Breast epithelium (tissue), 4 donors: ENCODE measurements around the gene THOP1. TPM values are rescaled to one million over a fixed set of nuclear protein-coding genes. Genes with fewer than 3 reads are reported as not detected.

ENCODE experiments used
- DNase-seq, 2 donors: peaks; one replicate each; pipeline ENCODE4 v3.0.0-alpha.2; 2019; ENCODE audit warnings: low spot score in 2 of 2
- H3K27ac ChIP-seq, 2 donors: fragments of 200-600 bp; sonication (generic) in 1 of 2; one replicate each; pipeline ENCODE4 v1.5.1; 2016 to 2019; ENCODE audit warnings: mild to moderate bottlenecking in 1 of 2
- H3K27me3 ChIP-seq, 2 donors: fragments of 200-600 bp; sonication (generic) in 1 of 2; one replicate each; pipeline versions ENCODE4 v1.5.1 to v1.6.0; 2017 to 2019; ENCODE audit warnings: control low read depth in 1 of 2, mild to moderate bottlenecking in 1 of 2
- H3K36me3 ChIP-seq: fragments of 200-600 bp; one replicate; pipeline ENCODE4 v1.5.1; 2019
- H3K4me1 ChIP-seq, 2 donors: fragments of 200-600 bp; sonication (generic); one replicate each; pipeline ENCODE4 v1.5.1; 2016 to 2019; ENCODE audit warnings: control low read depth in 1 of 2
- H3K4me3 ChIP-seq, 3 donors: fragments of 200-600 bp; sonication (generic); 1 replicate in 2 of 3; 2 replicates in 1 of 3; pipeline ENCODE4 v1.5.1; 2016 to 2019; ENCODE audit warnings: mild to moderate bottlenecking in 3 of 3, moderate library complexity in 2 of 3
- H3K9me3 ChIP-seq, 2 donors: fragments of 200-600 bp; sonication (generic) in 1 of 2; one replicate each; pipeline ENCODE4 v1.5.1; 2016 to 2019; ENCODE audit warnings: control low read depth in 1 of 2
- POLR2A ChIP-seq: fragments of 450-650 bp; IDR thresholded peaks from one replicate; pipeline ENCODE4 v1.6.1; 2016; ENCODE audit warnings: antibody characterized with exemption, mild to moderate bottlenecking, moderate library complexity
- POLR2AphosphoS5 ChIP-seq, 3 donors: sonication (generic); formaldehyde crosslinking; IDR thresholded peaks; one replicate each; pipeline ENCODE4 v1.6.1; 2017; ENCODE audit warnings: antibody characterized with exemption in 3 of 3
- intact Hi-C: fragments of 100-400 bp; cut with DNase I; formaldehyde crosslinking; loops from one replicate; pipeline ENCODE4 v1.15.1; 2023; ENCODE audit warnings: low total_unique reads
- total RNA-seq, 3 donors: library from RNA; depleted of rRNA; stranded (reverse); fragments of >200 nt; gene quantifications; one replicate each; pipeline ENCODE4 v1.1.0, GENCODE V29; 2016
- TF ChIP-seq, protein P1 (sequence below), 3 donors: fragments of 450-650 bp; IDR thresholded peaks; one replicate each; pipeline ENCODE4 v1.5.1; 2016 to 2017; ENCODE audit warnings: antibody characterized with exemption in 3 of 3, mild to moderate bottlenecking in 3 of 3, moderate library complexity in 3 of 3

THOP1 gene
- total RNA-seq, 3 donors from 2014 or later, result 26.2 to 40.0 (median 39.1) TPM

DNA sequence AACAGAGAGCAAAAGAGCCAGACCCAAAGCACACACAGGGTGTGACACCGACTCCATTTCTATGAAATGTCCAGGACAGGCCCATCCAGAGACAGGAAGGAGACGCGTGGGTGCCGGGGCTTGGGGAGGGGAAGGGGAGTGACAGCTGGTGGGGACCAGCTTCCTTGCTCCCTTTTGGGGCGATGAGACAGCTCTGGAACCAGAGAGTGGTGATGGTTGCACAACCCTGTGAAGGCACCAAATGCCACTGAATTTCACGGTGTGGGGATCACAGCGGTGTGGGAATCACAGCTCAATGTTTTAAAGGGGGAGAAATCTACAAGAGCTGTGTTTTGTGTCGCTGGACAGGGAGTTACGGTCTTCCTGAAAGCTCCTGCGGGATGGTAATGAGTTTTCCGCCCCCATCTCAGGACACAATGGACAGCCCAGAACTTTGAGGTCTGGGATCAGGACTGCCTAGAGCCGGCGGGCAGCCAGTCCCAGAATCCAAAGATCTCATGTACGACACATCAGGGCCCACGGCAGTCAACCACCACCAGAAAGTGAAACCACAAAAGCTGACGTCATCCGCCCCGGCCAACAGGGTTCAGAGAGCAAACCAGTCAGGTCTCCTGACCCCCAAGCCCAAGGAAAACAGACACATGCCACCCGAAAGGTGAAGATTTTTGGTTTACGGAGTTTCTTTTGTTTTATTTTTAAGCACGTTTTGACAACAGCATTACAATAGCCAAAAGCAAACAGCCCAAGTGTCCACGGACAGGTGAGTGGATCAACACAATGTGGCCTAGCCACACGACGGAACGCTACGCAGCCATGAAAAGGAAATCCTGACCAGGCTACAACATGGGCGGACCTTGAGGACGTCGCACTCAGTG, 9.5 kb upstream of the THOP1 start:
- Histone ChIP-seq H3K9me3 (no peaks in the 10 kb centered on the region), H3K36me3 (no peaks in the 10 kb centered on the region), H3K27ac (peak overlapping the region; percentile 82 to 92), H3K27me3 (no peaks in the 10 kb centered on the region), H3K4me3 (peak overlapping the region; percentile 19 to 55 (median 27)), H3K4me1 (no peaks in the 10 kb centered on the region)
- intact Hi-C loops, result no loop called here
- DNase-seq, result peak in 1 of 2 donors; percentile 59
- TF ChIP-seq, protein P1, sequence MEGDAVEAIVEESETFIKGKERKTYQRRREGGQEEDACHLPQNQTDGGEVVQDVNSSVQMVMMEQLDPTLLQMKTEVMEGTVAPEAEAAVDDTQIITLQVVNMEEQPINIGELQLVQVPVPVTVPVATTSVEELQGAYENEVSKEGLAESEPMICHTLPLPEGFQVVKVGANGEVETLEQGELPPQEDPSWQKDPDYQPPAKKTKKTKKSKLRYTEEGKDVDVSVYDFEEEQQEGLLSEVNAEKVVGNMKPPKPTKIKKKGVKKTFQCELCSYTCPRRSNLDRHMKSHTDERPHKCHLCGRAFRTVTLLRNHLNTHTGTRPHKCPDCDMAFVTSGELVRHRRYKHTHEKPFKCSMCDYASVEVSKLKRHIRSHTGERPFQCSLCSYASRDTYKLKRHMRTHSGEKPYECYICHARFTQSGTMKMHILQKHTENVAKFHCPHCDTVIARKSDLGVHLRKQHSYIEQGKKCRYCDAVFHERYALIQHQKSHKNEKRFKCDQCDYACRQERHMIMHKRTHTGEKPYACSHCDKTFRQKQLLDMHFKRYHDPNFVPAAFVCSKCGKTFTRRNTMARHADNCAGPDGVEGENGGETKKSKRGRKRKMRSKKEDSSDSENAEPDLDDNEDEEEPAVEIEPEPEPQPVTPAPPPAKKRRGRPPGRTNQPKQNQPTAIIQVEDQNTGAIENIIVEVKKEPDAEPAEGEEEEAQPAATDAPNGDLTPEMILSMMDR (IDR thresholded peaks at IDR 0.05), result no peak
- TF ChIP-seq POLR2A, result no peak
- no peak for TF ChIP-seq POLR2AphosphoS5 (IDR thresholded peaks at IDR 0.05)

DNA sequence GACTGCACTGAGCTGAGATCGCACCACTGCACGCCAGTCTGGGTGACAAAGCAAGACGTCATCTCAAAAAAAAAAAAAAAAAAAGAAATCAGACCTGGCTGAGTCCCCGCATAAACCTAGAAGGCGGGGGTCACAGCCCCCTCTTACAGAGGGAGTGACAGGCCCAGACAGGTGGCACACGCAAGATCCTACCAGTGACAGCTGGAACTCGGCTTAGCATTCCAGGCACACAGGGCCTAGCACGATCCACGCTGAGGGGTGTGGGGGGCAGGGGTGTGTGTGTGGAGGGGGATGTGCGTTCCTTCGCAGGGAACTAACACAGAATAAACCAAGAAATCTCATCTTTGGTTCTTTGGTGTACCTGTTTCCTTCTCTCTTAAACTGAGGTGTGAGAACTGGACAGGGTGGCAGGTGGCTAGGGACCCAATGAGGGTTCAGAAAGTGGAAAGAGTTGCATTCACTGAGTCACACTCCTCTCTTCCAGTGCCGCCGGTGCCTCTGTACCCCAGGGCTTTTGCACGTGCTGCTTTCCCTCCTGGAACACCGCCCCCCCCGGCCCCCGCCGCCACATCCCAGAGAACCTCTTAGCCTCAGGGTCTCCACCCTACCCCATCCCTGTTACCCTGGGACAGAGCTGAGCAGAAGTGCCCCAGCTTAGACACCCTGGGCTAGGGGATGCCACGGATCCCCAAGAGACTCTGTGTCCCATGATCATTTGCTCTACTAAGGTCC, 7.2 kb upstream of the THOP1 start:
- peak overlapping the region in 1 of 2 donors; percentile 9 for H3K27ac ChIP-seq
- intact Hi-C loops, result no loop called here
- no peaks in the 10 kb centered on the region for H3K36me3 ChIP-seq
- no peaks in the 10 kb centered on the region for H3K27me3 ChIP-seq
- no peak overlapping the region for H3K4me3 ChIP-seq
- no peak for DNase-seq
- TF ChIP-seq POLR2A (no peak), POLR2AphosphoS5 (IDR thresholded peaks at IDR 0.05) (no peak)
- TF ChIP-seq, protein P1 (IDR thresholded peaks at IDR 0.05), result no peak
- H3K9me3 ChIP-seq, result no peaks in the 10 kb centered on the region
- peaks cover 0 to 13% of the 10 kb centered on the region in 2 donors for H3K4me1 ChIP-seq

DNA sequence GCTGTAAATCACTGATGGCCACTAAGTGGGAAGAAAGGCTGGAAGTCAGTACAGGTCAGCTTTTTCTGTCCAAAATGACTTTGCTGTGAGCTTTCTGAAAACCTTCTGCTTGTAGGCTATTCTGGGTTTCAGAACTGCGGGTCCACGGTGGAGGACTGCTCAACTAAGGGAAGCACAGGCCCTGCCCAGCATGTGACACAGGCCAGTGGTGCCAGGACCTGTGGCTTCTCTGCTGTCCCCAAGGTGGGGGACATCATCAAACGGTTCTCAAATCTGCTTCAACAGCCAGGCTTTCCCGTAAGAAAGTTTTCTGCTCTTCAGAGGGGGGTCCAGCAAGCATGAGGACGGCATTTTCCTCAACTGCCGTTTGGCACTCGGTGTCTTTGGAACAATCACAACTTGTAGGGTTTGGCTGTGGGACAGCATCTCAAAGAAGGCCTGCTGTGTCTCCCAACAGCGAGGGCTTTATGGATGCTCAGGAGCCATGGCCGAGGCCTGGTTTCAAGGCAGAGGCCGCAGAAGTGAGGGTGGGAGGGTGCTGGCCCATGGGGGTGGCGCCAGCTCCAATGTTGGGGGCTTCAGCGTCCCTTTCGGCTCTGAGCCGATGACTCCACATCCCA, 6.1 kb upstream of the THOP1 start:
- DNase-seq, result no peak
- TF ChIP-seq POLR2A (no peak), POLR2AphosphoS5 (IDR thresholded peaks at IDR 0.05) (no peak)
- TF ChIP-seq, protein P1 (IDR thresholded peaks at IDR 0.05), result no peak
- Histone ChIP-seq H3K27ac (peak overlapping the region; percentile 26 to 61), H3K36me3 (no peaks in the 10 kb centered on the region), H3K27me3 (no peaks in the 10 kb centered on the region), H3K4me1 (peaks cover 0 to 13% of the 10 kb centered on the region in 2 donors), H3K9me3 (no peaks in the 10 kb centered on the region), H3K4me3 (no peak overlapping the region)
- intact Hi-C loops, result no loop called here

DNA sequence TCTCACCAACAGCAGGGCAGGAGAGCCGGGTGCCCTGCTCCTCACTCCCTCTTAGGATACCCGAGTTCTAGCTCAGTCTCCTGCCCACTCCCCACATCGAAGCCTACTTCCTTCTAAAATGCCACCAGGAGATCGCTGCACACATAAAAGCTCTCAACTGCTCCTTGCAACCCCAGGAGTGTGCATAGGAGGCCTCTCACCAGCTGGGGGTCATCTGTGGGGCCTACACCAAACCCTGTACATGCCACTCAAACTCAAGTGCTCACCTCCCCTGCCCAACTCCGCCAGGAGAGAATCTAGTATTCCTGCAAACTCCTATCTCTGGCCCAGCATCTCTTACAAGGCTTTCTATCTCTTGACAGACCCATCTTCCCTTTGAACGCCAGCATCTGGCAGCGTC, 5.0 kb upstream of the THOP1 start:
- Histone ChIP-seq H3K27ac (no peak overlapping the region), H3K9me3 (no peaks in the 10 kb centered on the region), H3K4me1 (peaks cover 0 to 13% of the 10 kb centered on the region in 2 donors), H3K36me3 (no peaks in the 10 kb centered on the region), H3K4me3 (no peak overlapping the region), H3K27me3 (no peaks in the 10 kb centered on the region)
- intact Hi-C loops, result loop anchor here (5.0 kb wide), 1 partner anchor 1533 kb away; the partner anchor contains the start of gene MIDN
- DNase-seq, result no peak
- TF ChIP-seq POLR2AphosphoS5 (IDR thresholded peaks at IDR 0.05) (no peak), POLR2A (no peak)
- TF ChIP-seq, protein P1 (IDR thresholded peaks at IDR 0.05), result no peak
